Smooth muscle cell (in vitro differentiated cells): Measurements from ENCODE around the gene FOXO3. TPM values are rescaled to one million over a fixed set of nuclear protein-coding genes. Genes with fewer than 3 reads are reported as not detected.

Experiments used
- DNase-seq: peaks from one replicate; lab custom pipeline; 2025; ENCODE audit not compliant: unreplicated experiment; lab: John Stamatoyannopoulos, UW
- H2AFZ ChIP-seq: fragments of 200-600 bp; sonication (generic); 2 replicates; pipeline ENCODE4 v1.6.0; 2016; ENCODE audit warnings: antibody characterized with exemption, low read depth, mild to moderate bottlenecking
- H3F3A ChIP-seq: fragments of 200-600 bp; sonication (generic); 2 replicates; pipeline ENCODE4 v1.6.0; 2017; ENCODE audit warnings: antibody characterized with exemption, low read depth
- H3K27ac ChIP-seq: fragments of 200-600 bp; sonication (generic); 2 replicates; pipeline ENCODE4 v1.5.1; 2016; ENCODE audit warnings: low read depth, mild to moderate bottlenecking
- H3K27me3 ChIP-seq: fragments of 200-600 bp; sonication (generic); 2 replicates; pipeline ENCODE4 v1.6.1; 2016; ENCODE audit warnings: low read depth, mild to moderate bottlenecking
- H3K36me3 ChIP-seq: fragments of 200-600 bp; sonication (generic); 2 replicates; pipeline ENCODE4 v1.5.1; 2016; ENCODE audit warnings: low read depth
- H3K4me1 ChIP-seq: fragments of 200-600 bp; sonication (generic); 2 replicates; pipeline ENCODE4 v1.5.1; 2016; ENCODE audit warnings: low read depth
- H3K4me2 ChIP-seq: fragments of 200-600 bp; sonication (generic); 2 replicates; pipeline ENCODE4 v1.6.0; 2016; ENCODE audit warnings: mild to moderate bottlenecking
- H3K4me3 ChIP-seq: fragments of 200-600 bp; sonication (generic); 2 replicates; pipeline ENCODE4 v1.5.1; 2016; ENCODE audit warnings: mild to moderate bottlenecking
- H3K79me2 ChIP-seq: fragments of 200-600 bp; sonication (generic); 2 replicates; pipeline ENCODE4 v1.6.0; 2016; ENCODE audit warnings: low read depth, mild to moderate bottlenecking
- H3K9ac ChIP-seq: fragments of 200-600 bp; sonication (generic); 2 replicates; pipeline ENCODE4 v1.6.0; 2016; ENCODE audit warnings: low read depth
- H3K9me3 ChIP-seq: fragments of 200-600 bp; sonication (generic); replicated peaks from 2 replicates; pipeline ENCODE4 v1.5.1; 2016; ENCODE audit warnings: low read depth
- H4K20me1 ChIP-seq: fragments of 200-600 bp; sonication (generic); 2 replicates; pipeline ENCODE4 v1.6.0; 2016; ENCODE audit warnings: low read depth
- WGBS: methylation state at CpG from one replicate; pipeline ENCODE4 v1.1.7; 2016; ENCODE audit warnings: low lambda C conversion rate; 5-methylcytosine and 5-hydroxymethylcytosine counted together
- polyA plus RNA-seq: library from polyadenylated mRNA; unstranded; fragments of >200 nt; fragmentation: Nextera tagmentation; extraction: Ambion mirVana; gene quantifications from 2 replicates; pipeline ENCODE4 v1.2.1, GENCODE V29; 2016
- total RNA-seq: library from RNA; depleted of rRNA; stranded (reverse); fragments of >200 nt; gene quantifications from 2 replicates; pipeline ENCODE4 v1.2.3, GENCODE V29; 2014
- TF ChIP-seq, protein P1 (sequence below): fragments of 200-600 bp; sonication (generic); IDR thresholded peaks from 2 replicates; pipeline ENCODE4 v1.5.1; 2017; ENCODE audit warnings: borderline replicate concordance, mild to moderate bottlenecking, antibody characterized with exemption; ENCODE audit not compliant: insufficient read depth, poor library complexity, severe bottlenecking

Gene FOXO3
- total and polyA plus RNA-seq, 2 experiments from 2014 or later: 35.9 to 40.3 TPM

DNA sequence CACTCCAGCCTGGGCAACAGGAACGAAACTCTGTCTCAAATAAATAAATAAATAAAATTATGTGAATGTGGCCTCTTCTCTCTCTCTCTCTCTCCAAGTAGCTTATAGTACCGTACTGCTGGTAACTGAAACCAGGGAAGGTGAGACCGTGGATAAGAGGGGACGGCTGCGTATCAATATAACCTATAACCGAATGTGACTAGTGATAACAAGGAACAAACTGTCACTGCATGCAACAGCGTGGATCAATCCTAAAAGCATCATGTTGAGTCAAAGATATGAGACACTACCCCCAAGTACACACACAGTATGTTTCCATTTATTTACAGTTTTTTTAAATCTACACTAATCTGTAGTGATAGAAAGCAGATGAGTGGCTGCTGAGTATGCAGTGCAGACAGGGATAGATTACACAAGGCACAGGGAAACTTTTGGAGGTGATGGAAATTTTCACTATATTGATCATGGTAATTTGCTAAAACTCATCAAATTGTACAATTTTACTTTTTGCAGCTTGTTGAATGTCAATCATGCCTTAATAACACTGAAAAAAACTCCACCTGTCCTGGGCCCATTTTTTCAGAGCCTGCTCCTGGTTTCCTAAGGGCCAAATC, 166.1 kb downstream of the FOXO3 start:
- Histone ChIP-seq H3K9ac (no peak overlapping the region), H2AFZ (no peak overlapping the region), H3K27ac (no peak overlapping the region), H3K4me1 (peaks cover 12% of the 10 kb centered on the region), H3K9me3 (no peaks in the 10 kb centered on the region), H4K20me1 (no peaks in the 10 kb centered on the region), H3F3A (peaks cover 5% of the 10 kb centered on the region), H3K4me3 (no peak overlapping the region), H3K36me3 (no peaks in the 10 kb centered on the region), H3K79me2 (no peaks in the 10 kb centered on the region), H3K27me3 (peaks cover 4% of the 10 kb centered on the region), H3K4me2 (no peak overlapping the region)
- 81% methylated on average over 7 of the region's 7 CpGs for WGBS
- DNase-seq: no peak
- TF ChIP-seq, protein P1, sequence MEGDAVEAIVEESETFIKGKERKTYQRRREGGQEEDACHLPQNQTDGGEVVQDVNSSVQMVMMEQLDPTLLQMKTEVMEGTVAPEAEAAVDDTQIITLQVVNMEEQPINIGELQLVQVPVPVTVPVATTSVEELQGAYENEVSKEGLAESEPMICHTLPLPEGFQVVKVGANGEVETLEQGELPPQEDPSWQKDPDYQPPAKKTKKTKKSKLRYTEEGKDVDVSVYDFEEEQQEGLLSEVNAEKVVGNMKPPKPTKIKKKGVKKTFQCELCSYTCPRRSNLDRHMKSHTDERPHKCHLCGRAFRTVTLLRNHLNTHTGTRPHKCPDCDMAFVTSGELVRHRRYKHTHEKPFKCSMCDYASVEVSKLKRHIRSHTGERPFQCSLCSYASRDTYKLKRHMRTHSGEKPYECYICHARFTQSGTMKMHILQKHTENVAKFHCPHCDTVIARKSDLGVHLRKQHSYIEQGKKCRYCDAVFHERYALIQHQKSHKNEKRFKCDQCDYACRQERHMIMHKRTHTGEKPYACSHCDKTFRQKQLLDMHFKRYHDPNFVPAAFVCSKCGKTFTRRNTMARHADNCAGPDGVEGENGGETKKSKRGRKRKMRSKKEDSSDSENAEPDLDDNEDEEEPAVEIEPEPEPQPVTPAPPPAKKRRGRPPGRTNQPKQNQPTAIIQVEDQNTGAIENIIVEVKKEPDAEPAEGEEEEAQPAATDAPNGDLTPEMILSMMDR: no peak

DNA sequence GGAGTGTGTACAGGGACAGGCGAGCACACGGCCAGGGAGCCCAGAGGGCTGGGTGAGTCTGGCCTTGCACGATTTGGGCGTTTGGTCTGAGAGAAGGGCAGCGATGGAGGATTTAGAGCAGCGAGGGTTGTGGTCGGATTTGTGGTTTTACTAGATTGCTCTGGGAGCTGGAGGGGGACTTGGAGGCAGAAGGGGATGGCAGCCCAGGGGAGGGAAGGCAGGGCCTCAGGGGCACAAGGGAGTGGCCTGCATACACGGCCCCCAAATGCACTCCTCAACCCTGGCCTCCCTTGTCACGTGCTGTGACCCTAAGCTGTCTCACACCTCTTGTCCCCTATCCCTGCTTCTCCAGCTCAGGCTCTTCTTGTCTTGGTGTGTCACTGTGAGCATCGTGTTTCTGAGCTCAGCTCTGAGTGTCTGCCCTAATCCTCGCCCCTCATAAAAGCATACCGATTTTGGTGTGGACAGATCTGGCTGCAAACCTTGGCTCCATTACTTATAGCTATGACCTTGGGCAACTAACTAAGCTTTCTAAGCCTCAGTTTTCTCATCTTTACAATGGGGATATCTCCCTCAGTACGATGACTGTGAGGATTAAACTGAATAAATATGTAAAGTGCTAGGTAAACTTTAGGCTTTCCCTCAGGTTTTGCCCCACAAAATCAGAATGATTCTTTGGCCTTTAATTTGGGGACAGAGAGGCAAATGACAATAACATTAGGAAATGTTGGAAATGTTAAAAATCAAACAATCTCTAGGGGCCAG, 167.4 kb downstream of the FOXO3 start:
- H3K27ac ChIP-seq: no peak overlapping the region

DNA sequence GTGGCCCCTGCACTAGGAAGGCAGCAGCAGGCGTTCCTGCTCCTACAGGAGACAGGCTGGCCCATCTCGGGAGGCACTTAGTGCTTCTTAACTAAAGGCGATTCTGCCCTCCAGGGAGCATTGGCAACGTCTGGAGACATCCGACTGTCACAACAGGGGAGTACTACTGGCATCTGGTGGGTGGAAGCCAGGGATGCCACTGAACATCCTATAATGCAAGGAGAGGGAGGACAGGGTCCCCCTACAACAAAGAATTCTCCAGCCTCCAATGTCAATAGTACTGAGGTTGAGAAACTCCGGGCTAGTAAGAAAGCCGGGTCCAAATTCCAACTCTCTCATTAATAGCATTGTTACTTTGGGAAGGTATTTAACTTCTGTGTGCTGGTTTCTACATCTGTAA, 168.1 kb downstream of the FOXO3 start:
- no peak overlapping the region for H3K27ac ChIP-seq
- 84% methylated on average over 7 of the region's 7 CpGs for WGBS

More for the DNA sequence above, 167.4 kb downstream of the FOXO3 start:
- no peaks in the 10 kb centered on the region for H3K36me3 ChIP-seq
- H4K20me1 ChIP-seq: no peaks in the 10 kb centered on the region
- H3K4me1 ChIP-seq: peaks cover 13% of the 10 kb centered on the region
- no peak overlapping the region for H3K9ac ChIP-seq
- TF ChIP-seq, protein P1: no peak
- H3F3A ChIP-seq: peaks cover 5% of the 10 kb centered on the region
- no peaks in the 10 kb centered on the region for H3K9me3 ChIP-seq
- no peak overlapping the region for H3K4me3 ChIP-seq
- peak overlapping the region; percentile 57 for H3K4me2 ChIP-seq
- 41% methylated on average over 11 of the region's 13 CpGs for WGBS
- DNase-seq: no peak
- H3K27me3 ChIP-seq: peaks cover 4% of the 10 kb centered on the region
- no peak overlapping the region for H2AFZ ChIP-seq
- H3K79me2 ChIP-seq: no peaks in the 10 kb centered on the region

More for the DNA sequence above, 168.1 kb downstream of the FOXO3 start:
- no peaks in the 10 kb centered on the region for H3K79me2 ChIP-seq
- H3K36me3 ChIP-seq: no peaks in the 10 kb centered on the region
- H3K9me3 ChIP-seq: no peaks in the 10 kb centered on the region
- peaks cover 5% of the 10 kb centered on the region for H3F3A ChIP-seq
- H3K4me1 ChIP-seq: peaks cover 13% of the 10 kb centered on the region
- no peaks in the 10 kb centered on the region for H4K20me1 ChIP-seq
- no peak overlapping the region for H3K4me3 ChIP-seq
- H2AFZ ChIP-seq: no peak overlapping the region
- H3K27me3 ChIP-seq: peaks cover 4% of the 10 kb centered on the region
- no peak overlapping the region for H3K4me2 ChIP-seq
- no peak for DNase-seq
- TF ChIP-seq, protein P1: no peak
- no peak overlapping the region for H3K9ac ChIP-seq
